Astrocyte of the spinal cord (primary cell): Measurements from ENCODE around the gene NOC4L.
"Not testable (repeated sequence)": the region's sequence is repeated elsewhere in the genome, so short reads cannot be mapped to it uniquely, and the experiment has no call there.

Experiments used
- DNase-seq: peaks from one replicate; pipeline ENCODE4 v3.0.0; 2011; ENCODE audit warnings: low read depth, low spot score
- H3K4me3 ChIP-seq: 2 replicates; pipeline ENCODE4 v1.5.1; 2011; ENCODE audit warnings: low read depth, mild to moderate bottlenecking, low read length, moderate library complexity
- CTCF ChIP-seq: IDR thresholded peaks from 2 replicates; pipeline ENCODE4 v1.5.1; 2012; ENCODE audit warnings: low read depth, mild to moderate bottlenecking, low read length, inconsistent platforms
- in situ Hi-C: cut with HindIII; loops from 2 replicates; pipeline ENCODE4 v1.10.0; 2017; ENCODE audit warnings: low sequenced_read_pairs

NOC4L gene

GRCh38 chr12:132130690-132131089 lies 13.6 kb upstream of the NOC4L start:
- TF ChIP-seq CTCF, result no peak
- no peak for DNase-seq
- H3K4me3 ChIP-seq, result no peak overlapping the region
- in situ Hi-C loops, result no loop called here

- no peak overlapping the region for H3K4me3 ChIP-seq
- no peak for TF ChIP-seq CTCF
- no peak for DNase-seq
- in situ Hi-C loops, result no loop called here
Measured at GRCh38 chr12:132131229-132131628, 13.0 kb upstream of the NOC4L start.

- TF ChIP-seq CTCF, result no peak
- no peak overlapping the region for H3K4me3 ChIP-seq
- in situ Hi-C loops, result no loop called here
- DNase-seq, result no peak
Measured at GRCh38 chr12:132131952-132132351, 12.3 kb upstream of the NOC4L start.

- no peak for TF ChIP-seq CTCF
- no peak overlapping the region for H3K4me3 ChIP-seq
- in situ Hi-C loops, result no loop called here
- no peak for DNase-seq
Measured at GRCh38 chr12:132132609-132133430, 11.4 kb upstream of the NOC4L start.

GRCh38 chr12:132133952-132134652 lies 10.2 kb upstream of the NOC4L start:
- no peak overlapping the region for H3K4me3 ChIP-seq
- in situ Hi-C loops, result no loop called here
- TF ChIP-seq CTCF, result peak; percentile 6
- no peak for DNase-seq

- in situ Hi-C loops, H3K4me3 ChIP-seq, DNase-seq: not testable (repeated sequence)
Measured at GRCh38 chr12:132134653-132135183, 9.5 kb upstream of the NOC4L start.

- DNase-seq, H3K4me3 ChIP-seq, in situ Hi-C loops: not testable (repeated sequence)
Measured at GRCh38 chr12:132136226-132136625, 8.0 kb upstream of the NOC4L start.
